Stimulated activated CD4-positive, alpha-beta T cell treated with anti-CD3 and anti-CD28 coated beads, Interleukin-4, amount 100 ng/mL, for 24 hours (primary cell): ENCODE results near the gene SLC27A1.

Experiments
- DNase-seq: peaks from one replicate; pipeline ENCODE4 v3.0.0-alpha.2; 2020

The SLC27A1 gene

DNA sequence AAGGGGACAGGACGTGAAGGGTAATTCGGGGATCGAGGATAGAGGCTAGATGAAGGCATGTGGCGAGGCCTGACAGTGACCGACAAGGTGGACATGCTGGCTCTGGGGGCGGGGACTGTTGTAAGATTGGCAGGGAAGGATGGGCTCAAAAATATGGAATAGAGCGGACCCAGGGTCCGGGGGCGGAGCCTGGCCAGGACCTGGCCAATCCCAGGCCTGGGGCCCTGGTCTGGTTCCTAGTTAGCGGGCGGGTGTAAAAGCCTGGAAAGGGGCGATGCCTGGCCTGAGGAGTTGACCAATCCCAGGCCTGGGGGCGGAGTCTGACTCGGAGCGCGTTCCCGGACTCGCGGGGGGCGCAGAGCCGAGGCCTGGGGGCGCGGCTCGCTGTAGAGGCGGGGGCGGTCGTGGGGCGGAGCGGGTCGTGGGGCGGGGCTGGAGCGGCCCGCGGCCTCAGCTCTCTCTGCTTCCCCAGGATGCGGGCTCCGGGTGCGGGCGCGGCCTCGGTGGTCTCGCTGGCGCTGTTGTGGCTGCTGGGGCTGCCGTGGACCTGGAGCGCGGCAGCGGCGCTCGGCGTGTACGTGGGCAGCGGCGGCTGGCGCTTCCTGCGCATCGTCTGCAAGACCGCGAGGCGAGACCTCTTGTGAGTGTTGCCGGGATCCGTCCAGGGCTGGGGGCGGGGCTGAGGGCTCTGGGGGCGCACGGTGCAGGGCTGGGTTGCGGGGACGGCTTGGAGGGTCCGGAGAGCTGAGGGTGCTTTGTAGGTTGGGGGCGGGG is at the start of gene SLC27A1:
TSS of gene SLC27A1 (plus strand) at position 457 of the 774 bp plus-strand sequence. CDS start at position 474, 17 bp downstream.
- peak; percentile 91 for DNase-seq

DNA sequence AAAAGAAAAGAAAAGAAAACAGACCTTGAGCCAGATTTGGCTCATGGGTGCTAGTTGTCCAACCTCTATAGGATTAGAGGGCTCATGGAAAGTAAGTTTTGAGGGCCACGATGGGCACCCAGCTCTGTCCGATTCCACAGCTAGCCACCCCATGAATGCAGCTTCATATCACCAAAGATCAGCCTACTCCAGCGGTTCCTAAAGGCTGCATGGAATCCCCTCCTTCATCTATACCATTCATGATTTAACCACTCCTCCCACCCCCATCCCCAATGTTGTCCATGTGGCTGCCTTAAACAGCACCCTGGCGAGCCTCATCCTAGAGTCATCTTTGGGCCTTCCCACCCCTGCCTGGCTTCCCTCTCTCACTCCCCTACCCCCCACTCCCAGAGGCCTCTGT is 48.4 kb upstream of the SLC27A1 start:
- DNase-seq = no peak

DNA sequence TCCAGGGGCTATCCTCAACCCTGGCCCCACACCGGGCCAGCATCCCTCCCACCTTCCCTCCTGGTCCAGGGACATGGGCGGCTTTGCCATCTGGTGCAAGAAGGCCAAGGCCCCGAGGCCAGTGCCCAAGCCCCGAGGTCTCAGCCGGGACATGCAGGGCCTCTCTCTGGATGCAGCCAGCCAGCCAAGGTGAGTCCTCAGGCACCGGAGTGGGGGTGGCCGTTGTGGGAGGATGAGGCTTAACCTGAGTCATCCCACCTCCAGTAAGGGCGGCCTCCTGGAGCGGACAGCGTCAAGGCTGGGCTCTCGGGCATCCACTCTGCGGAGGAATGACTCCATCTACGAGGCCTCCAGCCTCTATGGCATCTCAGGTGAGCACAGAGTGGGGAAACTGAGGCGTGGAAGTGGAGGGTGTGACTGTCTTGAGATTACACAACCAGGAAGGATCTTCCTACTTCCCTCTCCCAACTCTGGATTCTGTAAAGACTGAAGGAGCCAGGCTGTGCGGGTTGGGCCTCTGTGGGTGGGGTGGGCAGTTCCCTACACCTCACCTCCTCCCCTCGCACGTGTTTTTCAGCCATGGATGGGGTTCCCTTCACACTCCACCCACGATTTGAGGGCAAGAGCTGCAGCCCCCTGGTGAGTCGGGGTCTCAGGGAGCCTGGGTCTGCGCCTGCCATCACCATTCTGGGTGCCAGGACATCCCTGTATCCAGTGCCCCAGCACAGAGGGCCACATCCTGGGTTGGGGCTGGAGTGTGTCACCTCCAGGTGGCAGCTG is 46.7 kb upstream of the SLC27A1 start:
- no peak for DNase-seq

- peak; percentile 30 for DNase-seq
Measured at GRCh38 chr19:17424743-17425365, 45.5 kb upstream of the SLC27A1 start.

- DNase-seq = no peak
Measured at GRCh38 chr19:17429641-17430113, 40.6 kb upstream of the SLC27A1 start.

DNA sequence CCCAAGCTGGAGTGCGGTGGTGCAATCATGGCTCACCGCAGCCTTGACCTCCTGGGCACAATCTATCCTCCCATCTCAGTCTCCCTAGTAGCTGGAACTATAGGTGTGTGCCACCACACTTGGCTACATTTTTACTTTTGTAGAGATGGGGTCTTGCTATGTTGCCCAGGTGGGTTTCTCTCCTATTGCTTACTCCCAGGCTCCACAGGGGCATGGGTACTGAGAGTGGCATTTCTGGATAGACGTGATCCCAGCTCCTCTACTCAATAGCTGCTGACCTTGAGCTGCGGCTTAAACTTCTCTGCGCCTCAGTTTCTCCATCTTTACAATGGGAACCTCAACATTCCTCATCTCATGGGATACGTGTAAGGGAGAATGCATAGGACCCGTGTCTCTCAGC is 38.9 kb upstream of the SLC27A1 start:
- DNase-seq = no peak

- DNase-seq = no peak
Measured at GRCh38 chr19:17435218-17435617, 35.1 kb upstream of the SLC27A1 start.

GRCh38 chr19:17436094-17436873 is 34.0 kb upstream of the SLC27A1 start:
- DNase-seq = no peak

DNA sequence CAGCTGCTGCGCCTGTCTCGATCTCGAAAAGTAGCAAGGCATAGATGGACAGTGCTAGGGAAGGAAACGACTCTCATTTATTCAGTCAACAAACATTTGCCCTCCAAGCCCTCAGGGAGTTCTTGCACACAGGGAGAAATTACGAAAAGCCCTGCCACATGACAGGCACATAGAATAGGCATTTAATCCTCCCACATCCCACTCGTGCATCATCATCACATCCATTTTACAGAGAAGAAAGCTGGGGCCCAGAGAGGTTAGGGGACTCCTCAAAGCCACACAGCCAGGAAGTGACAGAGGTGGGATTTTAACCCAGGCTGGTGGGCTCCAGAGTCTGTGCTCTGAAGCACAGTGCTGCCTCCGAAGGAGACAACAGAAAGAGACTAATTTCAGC is 33.5 kb upstream of the SLC27A1 start:
- DNase-seq = no peak

DNA sequence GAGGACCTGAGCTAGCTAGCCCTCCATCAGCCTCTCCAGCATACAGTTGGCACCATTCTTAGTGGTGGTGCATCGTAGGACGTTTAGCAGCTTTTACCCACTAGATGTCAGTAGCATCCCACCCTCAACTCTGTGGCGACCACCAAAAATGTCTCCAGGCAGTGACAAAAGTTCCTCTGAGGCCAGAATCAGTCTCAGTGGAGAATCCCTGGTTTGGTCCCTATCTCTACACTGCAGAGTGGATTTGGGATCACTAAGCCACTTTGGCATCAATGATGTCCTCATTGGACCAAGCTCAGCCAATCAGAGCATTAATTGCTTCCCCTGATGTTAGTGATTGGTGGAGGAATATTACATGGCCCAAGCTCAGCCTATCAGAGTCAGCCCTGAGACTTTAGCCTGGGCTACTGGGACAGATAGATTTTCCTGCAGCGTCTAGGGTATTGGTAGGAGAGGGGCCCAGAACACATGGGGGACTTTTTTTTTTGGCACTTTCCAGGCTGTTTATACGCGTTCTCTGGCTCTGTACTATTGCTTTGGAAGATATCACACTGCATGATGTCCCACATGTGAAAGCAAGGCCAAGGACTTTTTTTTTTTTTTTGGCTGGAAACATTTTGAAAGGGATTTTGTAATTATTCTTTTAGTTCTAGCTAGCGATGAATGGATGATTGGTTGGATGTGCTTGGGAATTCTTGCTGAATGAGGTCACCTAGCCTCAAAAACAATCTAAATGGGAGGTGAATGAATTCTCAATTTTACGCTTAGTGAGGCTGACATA is 28.9 kb upstream of the SLC27A1 start:
- DNase-seq = peak; percentile 31

- DNase-seq = no peak
Measured at GRCh38 chr19:17445526-17446165, 24.7 kb upstream of the SLC27A1 start.

DNA sequence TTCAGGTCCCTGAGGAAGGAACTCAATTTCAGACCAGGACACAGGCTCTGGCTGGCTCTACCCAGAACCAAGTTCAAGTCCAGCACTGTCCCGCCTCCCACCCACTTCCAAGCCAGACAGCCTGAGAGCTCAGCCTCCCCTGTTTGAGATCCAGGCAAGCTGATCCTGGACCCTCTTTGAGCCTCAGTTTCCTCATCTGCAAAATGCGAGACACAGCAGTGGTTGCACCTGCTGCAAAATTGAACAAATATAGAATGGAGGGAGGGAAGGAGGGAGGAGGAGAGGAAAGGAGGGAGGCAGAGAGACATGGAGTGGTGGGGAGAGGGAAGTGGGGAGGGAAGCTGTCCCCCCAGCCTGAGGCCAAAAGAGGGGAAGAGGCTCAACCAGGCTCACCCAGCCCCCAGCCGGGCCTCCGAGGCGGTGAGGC is 22.6 kb upstream of the SLC27A1 start:
- no peak for DNase-seq

DNA sequence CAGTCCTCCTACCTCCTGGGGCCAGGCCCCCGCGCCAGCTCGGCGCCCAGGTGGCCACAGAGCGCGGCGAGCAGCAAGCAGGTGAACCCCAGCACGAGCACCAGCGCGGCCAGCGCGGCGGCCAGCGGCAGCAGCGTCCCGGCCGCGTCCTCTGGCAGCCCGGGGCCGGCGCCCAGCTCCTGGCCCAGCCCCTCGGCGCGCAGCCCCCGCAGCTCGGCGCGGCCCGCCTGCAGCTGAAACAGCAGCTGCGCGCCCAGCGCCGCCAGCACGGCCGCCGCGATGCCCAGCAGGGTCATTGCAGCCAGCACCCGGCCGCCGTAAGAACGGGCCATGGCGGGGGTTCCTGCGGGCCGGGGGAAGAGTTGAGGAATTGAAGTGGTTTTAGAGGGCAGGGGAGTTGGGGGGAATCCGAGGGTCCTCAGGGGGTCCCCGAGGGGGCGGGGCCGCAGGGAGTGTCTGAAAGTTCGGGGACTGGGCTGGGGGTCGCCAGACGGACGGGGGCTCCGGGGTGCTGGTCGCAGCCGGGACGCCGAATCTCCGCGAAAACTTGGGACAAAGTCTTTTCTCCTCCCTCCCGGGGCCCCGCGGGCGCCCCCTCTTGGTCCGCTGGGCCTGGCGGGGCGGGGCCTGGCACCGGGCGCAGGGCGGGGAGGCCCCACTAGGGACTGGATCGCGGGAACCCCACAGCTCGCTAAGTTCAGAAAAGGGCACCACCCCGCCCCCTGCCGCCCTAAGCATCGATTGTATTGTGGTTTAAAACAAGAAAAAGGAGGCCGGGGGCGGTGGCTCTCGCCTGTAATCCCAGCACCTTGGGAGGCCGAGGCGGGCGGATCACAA is 22.0 kb upstream of the SLC27A1 start, which contains the start of gene TMEM221:
TSS of gene TMEM221 (minus strand) at position 538 of the 837 bp plus-strand sequence. CDS start at position 332, 206 bp downstream.
- DNase-seq = peak; percentile 48

DNA sequence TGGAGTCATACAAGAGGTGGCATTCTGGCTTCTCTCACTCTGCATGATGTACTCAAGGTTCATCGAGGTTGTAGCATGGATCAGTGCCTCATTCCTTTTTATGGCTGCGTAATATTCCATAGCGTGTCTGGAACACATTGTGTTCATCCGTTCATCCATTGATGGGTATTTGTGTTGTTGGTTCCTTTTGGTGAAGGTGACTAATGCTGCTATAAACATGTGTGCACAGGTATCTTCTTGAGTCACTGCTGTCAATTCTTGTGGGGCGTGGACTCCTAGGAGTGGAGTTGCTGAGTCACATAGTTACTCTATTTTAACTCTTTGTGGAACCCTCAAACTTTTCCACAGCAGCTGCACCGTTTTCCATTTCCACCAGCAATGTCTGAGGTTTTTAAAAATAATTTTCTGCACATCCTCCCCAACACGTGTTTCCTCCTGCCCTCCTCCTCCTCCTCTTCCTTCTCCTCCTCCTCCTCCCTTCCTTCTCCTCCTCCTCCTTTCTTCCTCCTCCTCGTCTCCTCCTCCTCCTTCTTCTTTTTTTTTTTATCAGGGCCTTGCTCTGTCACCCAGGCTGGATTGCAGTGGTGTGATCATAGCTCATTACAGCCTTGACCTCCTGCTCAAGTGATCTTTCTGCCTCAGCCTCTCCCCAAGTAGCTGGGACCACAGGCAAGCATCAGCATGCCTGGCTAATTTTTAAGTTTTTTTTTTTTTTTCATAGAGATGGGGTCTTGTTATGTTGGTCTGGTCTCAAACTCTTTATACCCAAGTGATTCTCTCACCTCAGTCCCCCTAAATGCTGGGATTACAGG is 19.9 kb upstream of the SLC27A1 start:
- DNase-seq = peak; percentile 62

DNA sequence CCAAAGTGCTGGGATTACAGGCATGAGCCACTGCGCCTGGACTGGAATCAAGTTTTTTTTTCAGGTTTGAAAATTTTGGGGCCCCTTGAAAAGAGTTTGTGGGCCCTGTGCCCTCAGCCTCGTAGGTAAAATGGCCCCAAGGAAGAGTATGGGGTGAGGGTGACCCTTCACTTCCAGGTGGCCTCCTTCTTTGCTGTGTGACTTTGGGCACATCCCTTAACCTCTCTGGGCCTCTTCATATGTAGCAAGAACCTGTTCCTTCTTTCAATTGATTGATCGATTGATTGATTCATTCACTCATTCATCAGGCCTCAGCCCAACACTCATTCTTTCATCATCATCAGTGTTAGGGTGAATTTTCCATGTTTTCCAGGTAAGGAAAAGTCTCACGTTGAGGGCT is 18.5 kb upstream of the SLC27A1 start:
- no peak for DNase-seq

GRCh38 chr19:17454576-17455071 is 15.7 kb upstream of the SLC27A1 start:
- DNase-seq = no peak

GRCh38 chr19:17455308-17456123 is 14.8 kb upstream of the SLC27A1 start:
- no peak for DNase-seq

DNA sequence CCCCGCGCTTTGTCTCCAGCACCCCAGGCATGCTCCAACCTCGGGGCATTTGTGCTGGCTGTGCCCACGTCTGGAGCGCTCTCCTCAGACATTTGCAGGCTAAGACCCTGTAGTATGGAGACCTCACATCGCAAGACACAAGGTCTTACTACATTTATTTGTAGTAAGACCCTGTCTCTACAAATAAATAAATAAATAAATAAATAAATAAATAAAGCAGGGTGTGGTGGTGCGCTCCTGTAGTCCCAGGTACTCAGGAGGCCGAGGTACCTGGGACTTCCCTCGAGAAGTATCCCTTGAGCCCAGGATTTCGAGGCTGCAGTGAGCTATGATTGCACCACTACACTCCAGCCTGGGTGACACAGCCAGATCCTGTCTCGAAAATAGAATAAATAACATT is 14.2 kb upstream of the SLC27A1 start:
- no peak for DNase-seq
